ENCODE measurements around the gene SERTAD4. TPM values are rescaled to one million over a fixed set of nuclear protein-coding genes. Genes with fewer than 3 reads are reported as not detected.

SERTAD4 gene
- total and polyA plus RNA-seq, 2 experiments from 2014 or later: 1.3 to 1.6 TPM

DNA sequence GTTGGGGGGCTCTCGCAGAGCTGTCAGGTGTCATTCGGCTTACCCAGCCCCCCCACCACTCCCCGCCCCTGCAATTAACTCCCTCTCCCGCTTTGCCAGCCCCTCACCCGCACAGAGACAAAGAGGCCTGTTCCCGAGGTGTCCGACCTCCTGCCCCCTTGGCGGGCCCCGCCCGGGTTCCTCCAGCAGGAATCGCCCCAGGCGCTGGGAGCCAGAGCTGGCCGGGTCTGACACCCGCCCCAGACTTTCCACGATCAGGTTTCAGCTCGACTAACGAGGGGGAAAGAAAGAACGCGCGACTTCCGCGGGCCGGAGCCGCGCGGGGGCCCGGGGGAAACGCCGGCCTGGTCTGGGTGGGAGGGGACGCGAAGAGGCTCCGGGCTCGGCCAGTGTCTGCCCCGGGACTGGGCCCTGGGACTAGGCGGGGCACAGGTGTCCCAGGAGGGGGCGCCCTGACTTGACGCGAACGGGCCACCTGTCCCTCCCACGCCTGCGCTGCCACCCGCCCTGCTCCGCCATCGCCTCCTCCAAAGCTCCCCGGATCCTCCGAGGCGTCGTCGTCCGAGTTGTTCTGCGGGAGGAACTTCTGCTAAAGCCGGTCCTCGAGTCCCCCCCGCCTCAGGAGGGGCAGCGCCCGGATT is 59.8 kb downstream of the SERTAD4 start:
- Histone ChIP-seq H3K4me1 (ENCODE audit: insufficient read depth) (peaks cover 24% of the 10 kb centered on the region), H3K36me3 (ENCODE audit: insufficient read depth) (no peaks in the 10 kb centered on the region), H3F3A (replicated peaks; ENCODE audit: low read depth) (no peaks in the 10 kb centered on the region), H3K27me3 (ENCODE audit: insufficient read depth) (peaks cover 31% of the 10 kb centered on the region), H3K4me3 (peak overlapping the region; percentile 79), H4K20me1 (replicated peaks; ENCODE audit: insufficient read depth) (no peaks in the 10 kb centered on the region), H3K79me2 (replicated peaks; ENCODE audit: insufficient read depth) (no peaks in the 10 kb centered on the region), H3K9me2 (ENCODE audit: insufficient read depth) (no peaks in the 10 kb centered on the region), H3K4me2 (peak overlapping the region; percentile 90), H3K27ac (ENCODE audit: low read depth) (no peak overlapping the region), H2AFZ (peak overlapping the region; percentile 94)
- DNase-seq (ENCODE audit: low spot score): peak; percentile 91
- no peak for TF ChIP-seq EZH2 (IDR thresholded peaks at IDR 0.05; ENCODE audit: low read depth, unreplicated experiment)
- peak; percentile 42 to 71; a peak in 3 of 4 replicates for TF ChIP-seq CTCF (conservative IDR thresholded peaks at IDR 0.05; ENCODE audit: low read depth in 2 of 2)
- TF ChIP-seq JUNB (IDR thresholded peaks at IDR 0.05; ENCODE audit: unreplicated experiment): no peak
- TF ChIP-seq POLR2AphosphoS5 (IDR thresholded peaks at IDR 0.05; ENCODE audit: low read depth): peak; percentile 35; the same call in 1 of the 2 replicates
- TF ChIP-seq ZNF462 (CRISPR knock-in tag; IDR thresholded peaks at IDR 0.05): no peak
- H3K4me1 Mint-ChIP-seq: peaks cover 35% of the 10 kb centered on the region
- H3K27me3 Mint-ChIP-seq (ENCODE audit: insufficient read depth, low read depth, poor library complexity): peaks cover 18% of the 10 kb centered on the region
- no peaks in the 10 kb centered on the region for H3K9me3 Mint-ChIP-seq
- peak; percentile 96 for ATAC-seq
- H3K27ac Mint-ChIP-seq: no peak overlapping the region
- no peaks in the 10 kb centered on the region for H3K36me3 Mint-ChIP-seq (ENCODE audit: low read depth)
- H3K4me3 Mint-ChIP-seq: peak overlapping the region; percentile 70
